NCI-H526 treated with DMSO at 0.1 percent for 48 hours (cell line): ENCODE measurements around the gene PLB1.

ENCODE experiments used
- DNase-seq: peaks from one replicate; lab custom pipeline; 2025; lab: John Stamatoyannopoulos, UW

The PLB1 gene

GRCh38 chr2:28506112-28506910 is 10.5 kb downstream of the PLB1 start:
- no peak for DNase-seq

GRCh38 chr2:28507796-28508764 is 12.2 kb downstream of the PLB1 start:
- DNase-seq = peak; percentile 24

- no peak for DNase-seq
Measured at GRCh38 chr2:28509361-28509760, 13.5 kb downstream of the PLB1 start.

GRCh38 chr2:28510184-28510583 is 14.3 kb downstream of the PLB1 start:
- DNase-seq = no peak

DNA sequence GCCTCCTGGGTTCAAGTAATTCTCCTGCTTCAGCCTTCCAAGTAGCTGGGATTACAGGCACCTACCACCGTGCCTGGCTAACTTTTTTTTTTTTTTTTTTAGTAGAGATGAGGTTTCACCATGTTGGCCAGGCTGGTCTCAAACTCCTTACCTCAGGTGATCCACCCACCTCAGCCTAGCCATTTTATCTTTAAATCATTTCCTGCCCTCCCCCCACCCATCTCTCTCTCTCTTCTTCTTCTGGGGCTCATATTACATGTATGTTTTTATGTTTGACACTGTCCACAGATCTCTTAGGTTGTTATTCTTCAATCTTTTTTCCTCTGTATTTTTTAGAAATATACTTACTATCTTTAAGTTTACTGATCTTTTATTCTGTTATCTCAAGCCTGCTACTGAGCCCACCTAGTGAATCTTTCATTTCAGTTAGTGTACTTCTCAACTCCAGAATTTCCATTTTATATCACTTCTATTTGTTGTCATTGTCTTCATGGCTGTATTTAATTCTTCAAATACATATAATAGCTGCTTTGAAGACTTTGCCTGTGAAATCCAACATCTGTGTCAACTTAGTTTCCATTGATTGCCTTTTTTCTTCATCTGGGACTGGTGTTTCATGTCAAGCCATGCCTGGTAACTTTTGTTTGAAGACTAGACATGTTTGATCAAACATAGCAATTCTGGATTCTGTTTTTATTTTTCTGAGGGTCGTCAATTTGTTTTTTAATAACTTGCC is 16.2 kb downstream of the PLB1 start:
- DNase-seq = no peak

GRCh38 chr2:28512607-28512965 is 16.7 kb downstream of the PLB1 start:
- no peak for DNase-seq

DNA sequence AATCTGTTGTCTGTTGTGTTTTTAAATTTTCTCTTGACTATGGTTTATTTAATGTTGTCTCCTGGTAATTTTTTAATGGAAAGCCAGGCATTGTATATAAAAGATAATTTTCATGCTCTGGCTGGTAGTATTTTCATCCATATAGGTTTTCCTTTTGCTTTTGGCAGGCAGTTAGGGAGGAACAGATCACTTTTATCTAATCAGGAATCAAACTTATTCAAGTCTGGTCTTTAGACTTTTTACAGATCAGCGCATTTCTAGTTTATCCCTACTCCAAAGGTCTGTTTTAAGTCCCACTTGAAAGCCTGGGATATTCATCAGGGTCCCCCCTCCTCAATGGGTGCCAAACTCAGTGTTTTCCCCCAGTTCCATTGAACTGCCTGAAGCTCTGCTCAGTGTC is 17.2 kb downstream of the PLB1 start:
- DNase-seq = no peak

DNA sequence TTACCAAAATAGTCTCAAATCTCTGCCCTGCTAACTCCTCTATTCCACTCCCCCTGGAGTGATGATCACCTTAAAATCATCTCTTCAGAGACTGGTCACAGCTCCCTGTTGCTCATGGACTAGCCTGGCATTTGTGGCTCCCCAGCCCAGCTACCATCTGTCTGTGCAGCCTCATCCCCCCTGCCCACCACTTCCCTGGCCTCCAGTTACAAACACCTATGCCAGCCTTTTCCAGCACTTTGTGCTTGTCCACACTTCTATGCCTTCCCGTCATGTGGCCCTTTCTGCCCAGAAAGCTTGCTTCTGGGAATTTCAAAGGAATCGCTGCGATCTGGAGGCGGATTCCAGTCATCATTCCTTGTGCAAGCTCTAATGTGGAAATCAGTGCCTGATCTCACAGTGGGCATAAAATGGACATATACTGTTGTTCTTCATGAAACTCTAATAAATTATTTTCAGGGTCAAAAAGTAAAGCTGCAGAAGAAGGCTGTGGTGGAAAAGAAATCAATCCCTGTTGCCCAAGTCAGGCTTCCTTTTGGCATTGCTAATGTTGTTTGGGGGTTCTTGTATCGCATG is 19.4 kb downstream of the PLB1 start:
- no peak for DNase-seq

DNA sequence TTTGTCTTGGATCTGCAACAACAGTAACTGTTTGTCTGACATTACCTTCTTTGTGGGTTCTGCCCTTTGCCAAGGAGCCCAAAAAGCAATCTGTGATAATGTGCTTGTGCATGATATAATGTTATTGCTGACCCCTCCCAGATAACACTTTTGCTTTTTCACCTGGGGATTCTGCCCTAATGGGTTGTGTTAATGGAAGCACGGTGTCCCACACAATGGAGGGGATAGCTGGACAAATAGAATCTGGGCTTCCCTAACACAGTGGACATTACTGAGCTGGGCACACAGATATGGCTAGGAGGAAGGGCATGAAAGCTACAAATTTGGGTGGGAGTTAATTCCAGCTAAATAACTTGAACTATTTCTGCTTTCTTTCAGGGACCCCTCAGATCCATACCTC is 20.6 kb downstream of the PLB1 start:
- no peak for DNase-seq

DNA sequence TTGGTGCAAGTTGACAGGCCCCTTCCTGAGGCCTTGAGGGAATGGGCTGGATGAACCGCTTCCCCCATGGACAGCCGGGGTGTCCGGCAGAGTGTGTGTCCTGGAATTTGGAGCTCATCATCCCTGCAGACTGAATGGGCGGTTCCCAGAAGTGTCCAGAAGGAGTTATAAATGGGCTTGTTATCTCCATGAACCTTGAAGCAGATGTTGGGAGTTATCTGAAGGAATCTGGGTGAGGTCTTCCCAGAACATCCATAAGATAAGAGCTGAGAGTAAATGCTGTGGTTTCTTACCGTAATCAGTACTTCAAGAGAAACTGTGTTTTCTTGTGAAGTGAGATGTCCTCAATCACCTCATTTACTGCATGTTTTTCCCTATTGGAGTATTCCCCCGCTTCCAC is 21.1 kb downstream of the PLB1 start:
- DNase-seq = no peak

DNA sequence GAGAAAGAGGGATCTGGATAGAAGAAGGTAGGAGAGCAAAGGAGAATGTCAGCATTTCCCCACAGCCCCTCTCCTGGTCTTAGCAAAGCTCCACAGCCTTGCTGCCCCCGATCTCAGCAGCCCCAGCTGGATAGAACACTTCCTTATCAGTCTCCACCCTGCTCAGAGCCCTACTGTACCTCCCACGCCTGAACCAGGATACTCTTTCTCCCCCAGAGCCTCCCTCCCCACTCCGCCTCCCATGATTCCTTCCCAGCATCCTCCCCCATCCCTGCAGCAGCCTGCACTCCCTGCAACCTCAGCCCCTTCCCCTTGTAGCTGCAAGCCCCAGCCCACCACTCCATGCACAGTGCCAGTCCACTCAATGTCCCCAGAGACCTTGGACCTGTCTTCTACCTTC is 25.8 kb downstream of the PLB1 start:
- no peak for DNase-seq

DNA sequence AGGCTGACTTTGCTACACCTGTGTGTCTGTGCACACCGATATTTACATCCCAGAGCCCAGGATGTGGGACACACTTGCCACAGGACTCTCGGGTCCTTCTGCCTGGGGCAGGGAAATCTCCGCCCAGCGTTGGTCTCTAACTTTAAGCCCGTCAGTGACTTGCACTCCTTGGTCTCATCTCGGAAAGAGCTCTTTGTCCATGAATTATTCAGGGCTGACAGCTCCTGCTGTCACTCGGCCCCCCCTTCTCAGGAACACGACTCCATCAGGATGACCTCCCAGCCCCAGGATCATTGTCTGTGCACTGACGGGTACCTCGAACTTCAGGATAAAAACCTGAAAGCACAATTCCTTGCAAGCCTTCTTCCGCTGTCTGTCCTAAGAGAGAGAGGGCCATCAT is 26.6 kb downstream of the PLB1 start:
- no peak for DNase-seq

DNA sequence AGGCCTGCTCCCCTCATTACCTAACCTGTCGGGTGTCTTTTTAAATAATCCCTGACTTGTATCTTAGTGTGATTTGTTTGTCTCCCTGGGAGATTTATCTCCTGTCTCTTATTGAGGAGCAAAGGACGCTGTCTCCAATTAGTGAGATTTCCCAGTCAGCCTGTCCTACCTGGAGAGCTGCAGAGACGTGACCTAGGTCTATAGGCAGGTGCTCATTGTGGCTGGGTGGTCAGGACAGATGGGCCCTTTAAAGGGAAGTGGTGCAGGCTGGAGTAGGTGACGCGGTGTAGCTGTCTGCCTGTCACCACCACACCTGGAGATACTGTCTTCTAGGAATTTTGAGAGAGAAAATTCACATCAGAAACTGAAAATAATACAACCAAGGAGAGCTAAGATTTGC is 28.0 kb downstream of the PLB1 start:
- DNase-seq = no peak

GRCh38 chr2:28525481-28525880 is 29.6 kb downstream of the PLB1 start:
- no peak for DNase-seq

DNA sequence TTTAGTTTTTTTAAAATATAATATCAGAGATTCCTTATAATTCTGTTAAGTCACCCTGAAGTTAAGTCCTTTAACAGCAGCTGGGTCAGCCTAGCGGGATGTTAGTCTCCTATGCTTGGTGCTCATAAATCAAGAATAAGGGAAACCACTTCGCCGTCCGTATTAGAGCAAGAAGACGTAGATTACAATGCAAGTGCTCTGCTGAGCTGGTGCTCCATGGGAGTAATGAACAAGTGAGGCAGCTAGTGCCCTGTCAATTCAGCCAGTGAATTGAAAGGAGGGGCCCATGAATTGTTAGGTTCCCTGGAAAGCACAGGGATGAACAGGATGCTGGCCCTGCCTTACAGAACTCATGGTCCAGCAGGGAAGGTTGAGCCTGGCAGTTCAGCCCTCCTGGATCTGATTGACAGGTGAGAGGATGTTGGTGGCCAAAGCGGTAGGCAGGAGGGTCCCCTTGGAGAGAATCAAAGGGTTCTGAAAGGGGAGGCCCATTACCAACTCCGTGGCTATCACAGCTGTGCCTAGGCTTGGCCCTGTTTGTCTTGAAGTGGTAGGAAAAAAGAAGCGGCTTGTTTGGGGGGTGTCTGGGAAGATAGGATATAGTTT is 30.8 kb downstream of the PLB1 start:
- no peak for DNase-seq

GRCh38 chr2:28527196-28527595 is 31.3 kb downstream of the PLB1 start:
- no peak for DNase-seq

DNA sequence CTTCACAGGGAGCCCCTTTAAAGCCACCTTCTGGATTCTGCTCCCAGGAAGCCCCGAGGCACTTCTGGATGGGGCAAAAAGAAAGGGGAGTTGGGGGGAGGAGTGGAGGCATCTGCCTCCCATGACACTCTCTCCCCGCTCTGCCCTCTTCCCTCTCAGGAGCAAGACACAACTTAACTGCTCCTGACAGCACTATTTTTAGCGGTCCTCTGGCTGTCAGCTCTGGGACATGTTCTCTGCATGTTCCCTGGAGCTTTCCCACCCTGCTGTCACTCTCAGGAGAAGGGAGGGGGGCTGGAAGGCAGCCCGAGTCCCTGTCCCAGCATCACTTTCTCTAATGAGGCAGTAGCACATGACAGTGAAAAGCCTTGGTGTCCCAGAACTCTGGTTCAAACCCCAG is 32.3 kb downstream of the PLB1 start:
- no peak for DNase-seq

DNA sequence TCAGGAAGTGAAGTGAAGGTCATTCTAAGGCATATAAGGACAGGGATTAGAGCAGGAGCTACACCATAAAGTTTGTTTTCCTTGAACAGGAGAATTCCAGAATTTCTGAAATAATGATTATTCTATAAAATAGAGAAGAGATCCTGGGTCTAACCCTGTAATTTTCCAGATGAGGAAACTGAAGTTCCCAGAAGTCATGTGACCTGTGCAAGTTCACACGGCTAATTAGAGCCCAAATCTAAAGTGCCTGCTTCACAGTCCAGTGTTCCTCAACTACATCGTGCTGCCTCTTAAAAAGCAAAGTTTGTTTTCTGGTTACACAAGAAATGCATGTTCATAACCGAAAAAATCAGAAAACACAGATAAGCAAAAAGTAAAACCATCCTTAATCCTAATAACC is 34.9 kb downstream of the PLB1 start:
- no peak for DNase-seq

GRCh38 chr2:28532399-28532798 is 36.5 kb downstream of the PLB1 start:
- no peak for DNase-seq

GRCh38 chr2:28533044-28533680 is 37.3 kb downstream of the PLB1 start:
- DNase-seq = no peak

GRCh38 chr2:28534817-28535216 is 39.0 kb downstream of the PLB1 start:
- DNase-seq = no peak
